HG02798 (cell line): ENCODE data around the gene TMC8.

ENCODE experiments used
- ATAC-seq: cut with Tn5 transposase; IDR thresholded peaks from one replicate; pipeline ENCODE4 v1.9.1; 2021; ENCODE audit warnings: mild to moderate bottlenecking; ENCODE audit not compliant: unreplicated experiment, poor library complexity

The TMC8 gene

GRCh38 chr17:78122216-78122930 is 8.2 kb upstream of the TMC8 start:
- no peak for ATAC-seq

DNA sequence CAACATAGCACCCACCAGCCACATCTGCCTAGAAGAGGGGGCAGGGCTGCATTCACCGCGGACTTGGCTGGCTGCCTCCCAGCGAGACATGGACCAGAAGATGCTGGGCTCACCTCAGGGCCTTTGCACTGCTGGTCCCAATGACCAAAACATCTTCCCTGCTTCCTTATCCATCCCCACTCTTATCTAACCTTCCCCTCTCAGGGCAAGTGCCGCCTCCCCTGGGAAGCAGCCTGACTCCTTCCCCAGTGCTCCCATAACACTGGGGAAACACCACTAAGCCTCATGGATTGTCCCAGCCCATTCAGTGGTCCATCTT is 7.7 kb upstream of the TMC8 start:
- ATAC-seq, result no peak

DNA sequence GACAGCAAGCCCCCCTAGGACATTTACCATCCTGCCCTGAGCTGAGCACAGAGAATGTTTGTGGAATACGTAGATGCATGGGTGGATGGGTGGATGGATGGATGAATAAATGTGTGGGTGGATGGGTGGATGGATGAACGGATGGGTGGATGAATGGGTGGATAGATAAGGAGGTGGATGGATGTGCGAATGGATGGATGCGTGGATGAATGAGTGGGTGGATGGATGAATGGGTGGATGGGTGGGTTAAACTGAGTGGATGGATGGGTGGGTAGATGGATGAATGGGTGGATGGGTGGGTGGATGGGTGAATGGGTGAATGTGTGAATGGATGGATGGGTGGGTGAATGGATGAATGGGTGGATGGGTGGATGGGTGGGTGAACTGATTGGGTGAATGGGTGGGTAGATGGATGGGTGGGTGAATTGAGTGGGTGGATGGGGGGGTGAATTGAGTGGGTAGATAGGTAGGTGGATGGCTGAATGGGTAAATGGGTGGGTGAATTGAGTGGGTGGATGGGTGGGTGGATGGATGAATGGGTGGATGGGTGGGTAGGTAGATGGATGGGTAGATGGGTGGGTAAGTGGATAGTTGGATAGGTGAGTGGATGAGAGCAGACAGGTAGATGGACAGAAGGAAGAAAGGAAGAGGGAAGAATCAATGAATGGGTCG is 7.2 kb upstream of the TMC8 start:
- no peak for ATAC-seq

DNA sequence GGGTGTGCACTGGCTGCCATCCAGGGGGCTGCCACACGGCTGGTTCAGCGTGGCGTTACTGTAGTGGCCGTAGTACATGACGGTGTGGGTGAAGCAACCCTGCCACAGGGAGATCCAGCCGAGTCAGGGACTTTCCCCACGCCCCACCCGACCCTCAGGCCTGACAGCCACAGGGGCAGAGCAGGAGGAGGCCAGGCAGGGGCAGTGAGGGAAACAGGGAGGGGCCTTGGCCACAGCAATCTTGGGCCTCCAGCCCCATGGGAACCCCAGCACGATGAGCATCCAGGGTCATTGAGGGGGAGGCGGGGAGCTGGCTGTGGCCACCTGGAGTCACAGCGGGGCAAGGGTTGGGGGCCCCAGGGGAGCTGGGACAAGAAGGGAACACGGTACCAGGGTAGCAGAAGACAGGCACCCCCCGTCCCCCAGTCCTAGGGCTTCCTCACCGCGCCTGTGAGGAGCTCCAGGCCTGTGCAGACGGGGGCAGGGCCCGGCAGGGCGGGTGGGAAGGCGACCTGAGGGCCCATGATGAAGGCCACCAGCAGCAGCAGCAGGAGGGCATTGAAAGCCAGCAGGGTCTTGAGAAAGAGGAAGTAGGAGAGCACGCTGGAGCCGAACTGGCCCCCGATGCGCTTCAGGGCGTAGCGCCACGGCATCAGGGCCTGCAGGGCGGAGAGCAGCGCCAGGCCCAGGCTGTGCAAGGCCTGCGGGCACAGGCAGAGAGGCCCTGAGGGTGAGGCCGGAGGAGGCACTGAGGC is 6.3 kb upstream of the TMC8 start:
- no peak for ATAC-seq

GRCh38 chr17:78124836-78125137 is 5.8 kb upstream of the TMC8 start:
- ATAC-seq, result no peak

DNA sequence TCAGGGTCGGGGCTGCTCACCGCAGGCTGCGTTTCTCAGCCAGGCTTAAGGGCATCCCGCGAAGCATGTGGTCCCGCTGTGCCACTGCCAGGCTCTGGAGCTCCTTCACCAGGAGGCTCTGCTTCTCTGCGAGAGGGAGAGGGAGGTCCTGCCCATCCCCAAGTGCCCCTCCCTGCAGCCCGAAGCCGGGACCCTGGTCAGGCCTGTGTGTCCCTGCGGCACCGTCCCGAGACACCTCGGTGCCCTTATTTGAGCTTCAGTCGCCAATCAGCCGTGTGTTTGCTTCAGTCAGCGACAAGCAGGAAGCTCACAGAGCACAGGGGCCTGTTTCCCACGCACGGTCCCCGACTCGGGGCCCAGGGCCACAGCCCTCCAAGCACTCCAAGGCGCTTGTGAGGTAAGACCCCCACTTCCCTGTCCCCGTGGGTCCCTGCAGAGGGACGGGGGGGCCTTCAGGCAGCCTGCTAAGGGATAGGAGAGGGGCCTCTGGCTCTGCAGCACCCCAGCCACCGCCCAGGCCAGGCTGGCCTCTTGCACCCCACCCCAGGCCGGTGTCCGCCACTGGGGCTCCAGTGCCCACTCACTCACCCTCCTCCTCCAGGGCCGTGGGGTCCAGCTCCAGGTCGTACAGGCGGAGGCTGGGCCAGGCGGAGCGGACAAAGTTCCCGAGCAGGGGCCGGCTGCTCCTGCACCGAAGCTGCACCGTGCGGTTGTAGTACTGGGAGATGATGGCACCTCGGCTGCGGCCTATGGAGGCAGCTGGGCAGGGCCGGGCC is 5.2 kb upstream of the TMC8 start:
- no peak for ATAC-seq

DNA sequence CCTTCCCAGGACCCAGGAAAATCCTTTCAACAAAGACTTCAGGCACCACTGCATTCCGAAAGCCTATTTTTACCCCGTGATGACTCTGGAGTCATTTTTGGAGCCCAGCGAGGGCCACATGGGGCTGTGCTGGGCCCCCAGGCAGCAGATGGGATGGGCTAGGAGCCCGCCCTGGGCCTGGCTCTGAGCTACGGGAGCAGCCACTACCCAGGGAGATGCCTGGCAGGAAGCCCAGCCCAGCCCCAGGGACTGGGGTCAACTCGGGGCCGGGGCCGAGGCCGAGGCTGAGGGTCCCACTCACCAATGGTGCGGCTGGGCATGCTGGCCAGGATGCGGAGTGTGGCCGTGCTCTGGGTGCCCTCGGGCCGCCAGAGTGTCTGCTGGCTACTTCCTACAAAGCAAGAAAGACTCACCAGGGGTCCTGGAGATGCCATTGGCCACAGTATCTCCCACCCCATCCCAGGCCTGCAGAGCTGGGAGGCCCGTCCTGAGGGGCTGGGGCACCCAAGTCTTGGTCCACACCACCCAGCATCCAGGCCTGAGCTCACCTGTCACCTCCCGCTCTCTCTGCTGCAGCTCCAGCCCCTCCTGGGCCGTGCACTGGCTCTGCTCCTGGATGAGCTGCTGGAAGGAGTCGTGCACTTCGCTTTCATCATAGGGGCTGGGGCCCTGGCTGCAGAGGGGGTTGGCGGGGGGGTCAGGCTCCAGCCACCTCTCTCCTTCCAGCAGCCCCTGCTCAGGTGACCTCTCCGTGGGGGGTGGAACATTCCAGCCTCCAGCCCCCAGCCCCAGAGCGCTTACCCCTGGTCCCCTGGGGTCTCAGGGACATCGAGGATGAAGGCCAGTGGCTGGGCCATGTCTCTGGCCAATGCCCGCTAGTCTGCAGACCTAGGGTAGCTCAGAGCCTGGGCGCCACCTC is 4.3 kb upstream of the TMC8 start:
- no peak for ATAC-seq

DNA sequence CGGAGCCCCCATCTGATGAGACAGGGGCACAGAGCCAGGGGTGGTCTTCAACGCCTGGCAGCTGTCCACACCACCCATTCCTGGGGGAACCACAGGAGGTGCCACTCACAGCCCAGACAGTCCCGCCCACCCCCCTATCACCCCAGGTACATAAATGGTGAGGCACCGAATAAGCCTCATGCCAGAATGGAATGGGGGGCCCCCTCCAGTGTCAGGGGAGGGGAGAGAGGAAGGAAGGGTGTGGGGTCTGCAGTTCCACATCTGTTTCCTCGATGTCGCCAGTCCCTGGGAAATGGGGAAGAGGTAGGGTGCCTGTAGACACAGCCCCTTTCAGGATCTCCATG is 3.7 kb upstream of the TMC8 start:
- no peak for ATAC-seq

- ATAC-seq, result no peak
These were observed 3.2 kb upstream of the TMC8 start for GRCh38 chr17:78127239-78127887.

DNA sequence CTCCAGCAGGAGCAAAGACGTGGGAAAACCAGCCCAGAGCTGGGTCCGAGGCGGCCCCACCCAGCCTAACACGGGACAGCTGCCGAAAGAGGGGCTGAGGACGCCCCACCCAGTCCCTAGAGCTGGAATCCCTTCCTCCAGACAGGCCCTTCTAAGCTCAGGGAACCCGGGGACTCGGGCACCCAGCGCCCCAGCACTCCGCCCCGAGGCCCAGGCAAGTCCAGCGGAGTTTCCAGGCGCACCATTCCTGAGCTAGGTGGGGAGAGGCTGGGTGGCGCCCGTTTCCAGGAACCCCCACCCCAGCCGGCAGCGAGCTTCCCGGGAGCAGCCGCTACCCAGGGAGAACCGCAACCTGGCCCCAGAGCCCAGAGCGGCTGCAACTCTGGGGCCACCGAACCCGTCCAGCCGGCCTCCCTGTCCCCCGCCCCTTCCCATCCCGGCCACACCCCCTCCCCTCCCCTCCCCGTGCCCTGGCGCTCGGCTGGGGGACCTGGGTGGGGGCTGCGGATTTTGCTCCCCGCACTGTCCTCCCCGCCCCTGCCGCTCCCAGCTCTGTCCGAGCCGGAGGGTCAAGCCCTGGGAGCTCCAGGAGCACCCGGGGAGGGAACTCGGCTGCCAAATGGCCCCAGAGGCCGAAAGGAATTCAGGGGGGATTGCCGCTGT is 2.6 kb upstream of the TMC8 start:
- no peak for ATAC-seq

GRCh38 chr17:78128551-78129350 is 1.8 kb upstream of the TMC8 start, which contains the start of gene TMC6:
TMC6 (minus strand) TSS chr17:78128755; CDS start chr17:78126832, 1,923 bp downstream.
- peak; percentile 31 for ATAC-seq

GRCh38 chr17:78129351-78130089 is 1.1 kb upstream of the TMC8 start:
- ATAC-seq, result no peak

DNA sequence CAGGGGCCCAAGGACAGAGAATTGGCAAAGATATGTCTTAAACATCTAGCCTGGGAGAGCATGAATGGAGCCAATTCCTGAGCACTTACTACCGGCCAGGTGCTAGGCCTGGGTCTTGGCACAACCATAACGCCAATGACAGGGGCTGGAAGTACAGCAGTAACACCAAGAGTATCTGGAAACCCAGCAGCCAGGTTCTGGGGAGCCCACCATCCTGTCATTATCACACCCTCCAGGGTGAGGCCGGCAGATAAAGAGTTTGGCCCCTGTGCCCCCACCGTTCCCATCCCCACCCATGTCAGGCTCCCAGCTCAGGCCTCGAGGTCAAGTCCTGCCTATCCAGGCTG is 508 bp upstream of the TMC8 start:
- no peak for ATAC-seq

DNA sequence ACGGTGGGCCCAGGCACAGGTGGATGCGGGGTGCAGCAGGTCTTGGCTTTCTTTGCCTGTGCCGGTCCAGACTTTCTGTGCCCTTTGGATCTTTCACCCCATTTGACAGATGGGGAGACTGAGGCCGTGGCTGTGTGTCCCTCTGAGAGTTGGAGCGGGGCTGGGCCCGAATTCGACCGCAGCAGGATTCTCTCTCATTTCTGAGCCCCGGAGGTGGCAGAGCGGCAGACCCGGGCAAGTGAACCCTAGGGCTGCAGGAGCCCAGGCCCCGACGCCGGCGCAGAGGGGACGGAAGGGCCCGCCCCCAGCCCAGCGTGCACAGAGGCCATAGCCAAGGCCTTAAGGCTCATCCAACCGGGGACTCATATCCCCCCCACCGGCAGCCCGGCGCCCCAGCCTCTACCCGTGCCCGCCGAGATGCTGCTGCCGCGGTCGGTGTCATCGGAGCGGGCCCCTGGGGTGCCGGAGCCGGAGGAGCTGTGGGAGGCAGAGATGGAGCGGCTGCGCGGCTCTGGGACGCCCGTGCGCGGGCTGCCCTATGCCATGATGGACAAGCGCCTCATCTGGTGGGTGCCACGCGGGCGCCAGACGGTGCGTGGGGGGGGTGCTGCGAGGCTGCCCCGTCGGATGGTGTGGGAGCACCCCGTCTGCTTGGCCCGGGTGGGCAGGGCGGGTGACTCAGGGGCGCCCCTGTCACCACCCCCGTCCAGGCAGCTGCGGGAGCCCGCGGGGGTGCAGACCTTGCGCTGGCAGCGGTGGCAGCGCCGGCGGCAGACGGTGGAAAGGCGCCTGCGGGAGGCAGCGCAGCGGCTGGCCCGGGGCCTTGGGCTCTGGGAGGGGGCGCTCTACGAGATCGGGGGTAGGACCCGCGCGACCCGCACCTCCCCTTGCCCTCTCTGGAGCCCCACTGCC is 857 bp downstream of the TMC8 start:
- no peak for ATAC-seq

- ATAC-seq, result no peak
These were observed 1.6 kb downstream of the TMC8 start for GRCh38 chr17:78132084-78132676.

DNA sequence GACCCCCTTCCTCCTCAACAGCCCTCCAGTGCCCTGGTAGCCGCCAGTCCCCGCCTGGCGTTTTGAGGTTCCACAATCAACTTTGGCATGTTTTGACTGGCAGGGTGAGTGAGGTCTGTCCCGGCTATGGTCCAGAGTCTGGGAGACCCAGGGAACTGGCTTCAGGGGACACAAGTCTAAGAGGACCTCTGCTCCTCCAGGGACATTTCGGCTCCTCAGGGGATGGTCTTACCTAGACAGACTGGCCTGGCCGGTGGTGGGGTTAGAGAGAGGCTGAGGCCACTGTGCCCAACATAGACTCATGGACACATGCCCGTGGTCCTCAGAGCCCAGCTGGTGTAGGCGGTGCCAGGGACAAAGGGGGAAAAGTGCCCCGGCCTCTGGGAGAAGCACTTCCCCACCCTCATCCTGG is 2.2 kb downstream of the TMC8 start:
- no peak for ATAC-seq
